GM12878 (cell line): ENCODE measurements around the gene CYBB. TPM values are rescaled to one million over a fixed set of nuclear protein-coding genes. Genes with fewer than 3 reads are reported as not detected.

Source experiments
- ATF7 ChIP-seq: fragments of 450-650 bp; IDR thresholded peaks from 2 replicates; pipeline ENCODE4 v1.6.1; 2016; ENCODE audit warnings: low read depth, mild to moderate bottlenecking
- BCL11A ChIP-seq: IDR thresholded peaks from 2 replicates; pipeline ENCODE4 v1.6.1; 2011; ENCODE audit warnings: low read depth, low read length
- MEF2A ChIP-seq: IDR thresholded peaks from 2 replicates; pipeline ENCODE4 v1.6.1; 2011; ENCODE audit warnings: low read depth, mild to moderate bottlenecking, low read length, moderate library complexity; ENCODE audit not compliant: insufficient read depth
- MTA2 ChIP-seq: fragments of 450-650 bp; IDR thresholded peaks from 2 replicates; pipeline ENCODE4 v1.6.1; 2016; ENCODE audit warnings: low read depth, mild to moderate bottlenecking, moderate library complexity
- RAD51 ChIP-seq: fragments of 450-650 bp; IDR thresholded peaks from 2 replicates; pipeline ENCODE4 v1.6.1; 2016; ENCODE audit warnings: moderate library complexity, mild to moderate bottlenecking, inconsistent platforms
- RUNX3 ChIP-seq: IDR thresholded peaks from 2 replicates; pipeline ENCODE4 v1.6.1; 2012; ENCODE audit warnings: low read length, inconsistent platforms
- SKIL ChIP-seq: fragments of 450-650 bp; IDR thresholded peaks from 2 replicates; pipeline ENCODE4 v1.6.1; 2017; ENCODE audit warnings: mild to moderate bottlenecking, low read depth, inconsistent platforms; ENCODE audit not compliant: poor library complexity, severe bottlenecking
- SMAD5 ChIP-seq: IDR thresholded peaks from 2 replicates; pipeline ENCODE4 v1.6.1; 2016; ENCODE audit warnings: antibody characterized with exemption, low read depth
- WRNIP1 ChIP-seq: IDR thresholded peaks from 2 replicates; pipeline ENCODE4 v1.6.1; 2011; ENCODE audit warnings: low read depth, low read length, improper control_type of control experiment, borderline replicate concordance
- YBX1 ChIP-seq: fragments of 450-650 bp; IDR thresholded peaks from 2 replicates; pipeline ENCODE4 v1.6.1; 2016; ENCODE audit warnings: antibody characterized with exemption
- polyA plus RNA-seq, 11 experiments: library from polyadenylated mRNA; depleted of rRNA in 4 of 11; unstranded in 6 of 11; stranded (reverse) in 5 of 11; fragments of >200 nt; fragmentation: Nextera tagmentation in 4 of 11; fragmentation: Illumina TruSeq in 1 of 11; extraction: Ambion mirVana in 4 of 11; extraction: Trizol in 1 of 11; gene quantifications; 1 replicate in 1 of 11; 2 replicates in 10 of 11; pipeline versions ENCODE4 v1.2.1 to v1.2.3, GENCODE V29; 2011 to 2016; ENCODE audit warnings: inconsistent platforms in 2 of 11, missing spikeins in 2 of 11, low read depth in 1 of 11
- total RNA-seq, 4 experiments: library from RNA; depleted of rRNA in 3 of 4; stranded (reverse); fragments of >200 nt in 3 of 4; fragmentation: Illumina TruSeq in 1 of 4; extraction: Trizol in 1 of 4; gene quantifications; 2 replicates each; pipeline versions ENCODE4 v1.2.1 to v1.2.3, GENCODE V29; 2013 to 2021
- TF ChIP-seq, protein P1 (sequence below): IDR thresholded peaks from 2 replicates; pipeline ENCODE4 v1.6.1; 2011; ENCODE audit warnings: borderline replicate concordance, low read depth, mild to moderate bottlenecking, moderate library complexity, low read length; ENCODE audit not compliant: insufficient read depth, poor library complexity, severe bottlenecking
- TF ChIP-seq, protein P2 (sequence below): fragments of 450-650 bp; IDR thresholded peaks from 2 replicates; pipeline ENCODE4 v1.6.1; 2017; ENCODE audit warnings: borderline replicate concordance
- TF ChIP-seq, protein P3 (sequence below): fragments of 450-650 bp; IDR thresholded peaks from 2 replicates; pipeline ENCODE4 v1.6.1; 2017; ENCODE audit warnings: low read depth, mild to moderate bottlenecking, moderate library complexity

CYBB gene
- total and polyA plus RNA-seq, 10 of the 15 experiments (the other 5 are each of a cell fraction or from before 2014, with no cell fraction given) = 6.2 to 73.9 (median 24.8) TPM

DNA sequence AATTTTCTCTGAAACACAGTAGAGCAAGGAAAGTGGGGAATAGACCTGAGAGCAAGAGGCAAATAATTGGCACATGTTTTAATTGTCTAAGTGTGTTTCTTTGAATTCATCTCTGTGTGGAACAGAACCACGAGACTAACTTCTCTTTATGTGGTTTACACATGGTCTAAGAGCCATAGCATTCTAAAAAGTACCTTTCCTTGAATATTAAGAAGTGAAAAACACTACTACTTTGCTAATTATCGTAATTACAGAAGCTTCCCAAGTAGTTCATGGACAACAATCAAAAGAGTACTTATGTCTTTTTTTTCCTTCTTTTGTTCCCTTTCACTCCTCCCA, 2.9 kb upstream of the CYBB start (continued):
- TF ChIP-seq, protein P1, sequence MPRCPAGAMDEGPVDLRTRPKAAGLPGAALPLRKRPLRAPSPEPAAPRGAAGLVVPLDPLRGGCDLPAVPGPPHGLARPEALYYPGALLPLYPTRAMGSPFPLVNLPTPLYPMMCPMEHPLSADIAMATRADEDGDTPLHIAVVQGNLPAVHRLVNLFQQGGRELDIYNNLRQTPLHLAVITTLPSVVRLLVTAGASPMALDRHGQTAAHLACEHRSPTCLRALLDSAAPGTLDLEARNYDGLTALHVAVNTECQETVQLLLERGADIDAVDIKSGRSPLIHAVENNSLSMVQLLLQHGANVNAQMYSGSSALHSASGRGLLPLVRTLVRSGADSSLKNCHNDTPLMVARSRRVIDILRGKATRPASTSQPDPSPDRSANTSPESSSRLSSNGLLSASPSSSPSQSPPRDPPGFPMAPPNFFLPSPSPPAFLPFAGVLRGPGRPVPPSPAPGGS = no peak
- TF ChIP-seq SKIL = no peak
- TF ChIP-seq BCL11A = 0 out of 2 replicates have a peak, but pooled peaks have one; percentile 16
- TF ChIP-seq, protein P2, sequence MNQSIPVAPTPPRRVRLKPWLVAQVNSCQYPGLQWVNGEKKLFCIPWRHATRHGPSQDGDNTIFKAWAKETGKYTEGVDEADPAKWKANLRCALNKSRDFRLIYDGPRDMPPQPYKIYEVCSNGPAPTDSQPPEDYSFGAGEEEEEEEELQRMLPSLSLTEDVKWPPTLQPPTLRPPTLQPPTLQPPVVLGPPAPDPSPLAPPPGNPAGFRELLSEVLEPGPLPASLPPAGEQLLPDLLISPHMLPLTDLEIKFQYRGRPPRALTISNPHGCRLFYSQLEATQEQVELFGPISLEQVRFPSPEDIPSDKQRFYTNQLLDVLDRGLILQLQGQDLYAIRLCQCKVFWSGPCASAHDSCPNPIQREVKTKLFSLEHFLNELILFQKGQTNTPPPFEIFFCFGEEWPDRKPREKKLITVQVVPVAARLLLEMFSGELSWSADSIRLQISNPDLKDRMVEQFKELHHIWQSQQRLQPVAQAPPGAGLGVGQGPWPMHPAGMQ = no peak
- TF ChIP-seq RAD51 = peak; percentile 52; the same call in 1 of the 2 replicates
- TF ChIP-seq, protein P3, sequence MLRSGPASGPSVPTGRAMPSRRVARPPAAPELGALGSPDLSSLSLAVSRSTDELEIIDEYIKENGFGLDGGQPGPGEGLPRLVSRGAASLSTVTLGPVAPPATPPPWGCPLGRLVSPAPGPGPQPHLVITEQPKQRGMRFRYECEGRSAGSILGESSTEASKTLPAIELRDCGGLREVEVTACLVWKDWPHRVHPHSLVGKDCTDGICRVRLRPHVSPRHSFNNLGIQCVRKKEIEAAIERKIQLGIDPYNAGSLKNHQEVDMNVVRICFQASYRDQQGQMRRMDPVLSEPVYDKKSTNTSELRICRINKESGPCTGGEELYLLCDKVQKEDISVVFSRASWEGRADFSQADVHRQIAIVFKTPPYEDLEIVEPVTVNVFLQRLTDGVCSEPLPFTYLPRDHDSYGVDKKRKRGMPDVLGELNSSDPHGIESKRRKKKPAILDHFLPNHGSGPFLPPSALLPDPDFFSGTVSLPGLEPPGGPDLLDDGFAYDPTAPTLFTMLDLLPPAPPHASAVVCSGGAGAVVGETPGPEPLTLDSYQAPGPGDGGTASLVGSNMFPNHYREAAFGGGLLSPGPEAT = peak; percentile 85; the same call in 1 of the 2 replicates
- TF ChIP-seq WRNIP1 = no peak
- no peak for TF ChIP-seq SMAD5
- peak; percentile 32; the same call in 1 of the 2 replicates for TF ChIP-seq RUNX3
- no peak for TF ChIP-seq YBX1
- TF ChIP-seq MTA2 = peak; percentile 93
- no peak for TF ChIP-seq ATF7
- TF ChIP-seq MEF2A = no peak
